Measurements from ENCODE around the gene CYP27C1.

DNA sequence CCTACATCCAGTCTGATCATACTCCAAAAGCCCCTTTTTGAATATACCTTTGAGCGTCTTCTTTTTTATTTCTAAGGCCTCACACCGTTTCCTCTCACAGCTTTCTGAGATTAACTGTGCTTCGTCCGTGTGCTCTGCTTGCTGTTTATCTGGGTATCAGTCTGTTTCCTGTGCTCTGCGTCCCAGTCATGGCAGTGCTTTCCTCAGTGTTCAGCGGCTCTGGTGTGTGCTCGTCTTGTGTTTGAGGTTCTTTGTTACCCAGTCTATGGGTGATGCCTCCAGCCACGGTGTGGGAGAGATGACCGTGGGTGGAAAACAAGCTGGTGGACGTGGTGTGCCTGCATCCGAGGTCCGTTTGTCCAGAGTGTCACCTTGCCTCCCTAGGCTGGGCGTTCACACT, 79.6 kb downstream of the CYP27C1 start:
- no peak for TF ChIP-seq POLR2A (IDR thresholded peaks at IDR 0.05)
- TF ChIP-seq, protein P1, sequence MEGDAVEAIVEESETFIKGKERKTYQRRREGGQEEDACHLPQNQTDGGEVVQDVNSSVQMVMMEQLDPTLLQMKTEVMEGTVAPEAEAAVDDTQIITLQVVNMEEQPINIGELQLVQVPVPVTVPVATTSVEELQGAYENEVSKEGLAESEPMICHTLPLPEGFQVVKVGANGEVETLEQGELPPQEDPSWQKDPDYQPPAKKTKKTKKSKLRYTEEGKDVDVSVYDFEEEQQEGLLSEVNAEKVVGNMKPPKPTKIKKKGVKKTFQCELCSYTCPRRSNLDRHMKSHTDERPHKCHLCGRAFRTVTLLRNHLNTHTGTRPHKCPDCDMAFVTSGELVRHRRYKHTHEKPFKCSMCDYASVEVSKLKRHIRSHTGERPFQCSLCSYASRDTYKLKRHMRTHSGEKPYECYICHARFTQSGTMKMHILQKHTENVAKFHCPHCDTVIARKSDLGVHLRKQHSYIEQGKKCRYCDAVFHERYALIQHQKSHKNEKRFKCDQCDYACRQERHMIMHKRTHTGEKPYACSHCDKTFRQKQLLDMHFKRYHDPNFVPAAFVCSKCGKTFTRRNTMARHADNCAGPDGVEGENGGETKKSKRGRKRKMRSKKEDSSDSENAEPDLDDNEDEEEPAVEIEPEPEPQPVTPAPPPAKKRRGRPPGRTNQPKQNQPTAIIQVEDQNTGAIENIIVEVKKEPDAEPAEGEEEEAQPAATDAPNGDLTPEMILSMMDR (IDR thresholded peaks at IDR 0.05) = no peak
- TF ChIP-seq POLR2AphosphoS5 (IDR thresholded peaks at IDR 0.05) = no peak
